HG03457 (cell line): ENCODE data around the gene CCDC6.

Experiments used
- ATAC-seq: cut with Tn5 transposase; IDR thresholded peaks from one replicate; pipeline ENCODE4 v1.9.1; 2021; ENCODE audit warnings: moderate number of reproducible peaks; ENCODE audit not compliant: unreplicated experiment

Gene CCDC6

DNA sequence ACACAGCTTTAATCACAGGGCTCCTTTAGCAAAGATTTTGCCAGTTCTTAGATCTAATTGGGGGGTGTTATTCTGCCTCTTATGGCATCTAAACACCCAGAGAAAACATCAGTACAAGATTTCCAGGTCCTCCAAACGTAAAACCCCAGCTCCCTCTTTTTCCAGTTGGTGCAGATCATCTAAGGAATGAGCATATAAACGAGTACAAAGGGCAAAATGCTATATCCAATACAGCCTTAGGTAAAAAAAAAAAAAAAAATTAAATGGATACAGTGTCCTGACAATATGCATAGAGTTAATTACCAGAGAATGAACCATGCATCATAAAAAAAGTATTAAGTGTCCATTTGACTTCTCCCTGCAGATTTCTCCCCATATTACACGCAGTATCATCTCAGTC, 50.3 kb downstream of the CCDC6 start:
- ATAC-seq = no peak

DNA sequence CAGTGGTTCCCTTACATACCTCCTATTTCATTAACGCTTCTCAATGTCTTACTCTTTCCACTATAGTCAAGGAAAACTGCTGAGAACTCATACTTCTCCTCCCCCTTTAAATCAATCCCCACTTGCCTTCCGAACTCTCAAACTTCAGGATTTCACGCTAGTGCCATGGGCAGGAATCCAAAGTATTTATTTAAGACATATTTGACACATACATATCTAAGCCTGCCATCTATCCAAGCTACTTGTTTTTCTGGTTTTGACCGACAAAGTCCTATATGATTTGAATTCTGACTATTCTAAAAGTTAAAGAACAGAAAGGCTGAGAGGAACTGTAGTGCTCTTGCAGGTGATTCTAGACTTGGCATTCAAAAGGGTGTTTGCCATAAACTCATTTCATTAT, 51.8 kb downstream of the CCDC6 start:
- no peak for ATAC-seq

DNA sequence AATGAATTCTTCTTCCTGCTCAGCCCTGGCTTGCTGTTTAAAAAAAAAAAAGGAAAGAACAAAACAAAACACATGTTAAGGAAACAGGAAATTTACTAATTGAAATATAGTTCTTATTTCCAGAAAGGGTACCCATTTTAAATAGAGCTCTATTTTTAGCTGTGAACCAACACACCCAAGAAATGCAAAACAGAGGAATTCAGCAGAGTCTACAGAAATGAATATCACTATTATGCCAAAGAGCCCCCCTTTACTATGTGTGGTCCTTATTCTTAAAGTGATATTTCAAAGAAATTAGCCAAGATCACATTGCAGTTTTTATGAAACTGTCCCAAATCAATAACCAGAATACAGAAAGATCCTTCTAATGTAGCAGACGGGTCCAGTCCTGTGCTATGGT, 53.7 kb downstream of the CCDC6 start:
- ATAC-seq = no peak

DNA sequence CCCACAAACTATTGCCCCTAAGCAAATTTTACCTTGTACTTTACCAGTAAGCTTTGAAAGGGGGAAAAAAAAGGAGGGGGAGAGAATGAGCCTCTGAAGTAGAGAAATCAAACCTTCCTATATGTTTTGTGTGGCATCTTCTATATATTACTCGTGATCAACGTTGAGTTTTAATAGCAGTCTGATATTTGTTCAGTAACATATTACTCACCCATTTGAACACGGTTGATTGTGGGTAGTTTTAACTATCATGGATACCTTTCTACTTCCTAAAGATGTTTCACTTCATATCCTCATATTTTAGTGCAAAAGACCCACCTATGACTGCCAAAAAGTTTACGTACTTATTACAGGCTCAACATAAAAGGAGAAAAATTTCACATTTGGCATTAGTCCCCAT, 54.5 kb downstream of the CCDC6 start:
- ATAC-seq = no peak

DNA sequence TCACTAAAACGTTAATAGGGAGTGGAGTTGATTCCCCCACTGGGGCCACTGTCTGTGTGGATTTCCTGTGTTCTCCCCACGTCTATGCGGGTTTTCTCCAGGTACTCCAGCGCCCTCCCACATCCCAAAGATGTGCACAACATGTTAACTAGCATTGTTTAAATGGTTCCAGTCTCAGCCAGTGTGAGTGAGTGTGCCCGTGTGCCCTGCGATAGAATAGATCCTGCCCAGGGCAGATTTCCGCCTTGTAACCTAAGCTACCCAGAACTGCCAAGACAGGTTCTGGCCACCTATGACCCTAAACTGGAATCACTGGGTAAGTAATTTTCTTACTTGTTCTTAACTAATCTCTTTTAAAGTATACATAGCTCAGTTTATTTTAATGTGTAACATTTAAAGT, 58.5 kb downstream of the CCDC6 start:
- ATAC-seq = no peak

DNA sequence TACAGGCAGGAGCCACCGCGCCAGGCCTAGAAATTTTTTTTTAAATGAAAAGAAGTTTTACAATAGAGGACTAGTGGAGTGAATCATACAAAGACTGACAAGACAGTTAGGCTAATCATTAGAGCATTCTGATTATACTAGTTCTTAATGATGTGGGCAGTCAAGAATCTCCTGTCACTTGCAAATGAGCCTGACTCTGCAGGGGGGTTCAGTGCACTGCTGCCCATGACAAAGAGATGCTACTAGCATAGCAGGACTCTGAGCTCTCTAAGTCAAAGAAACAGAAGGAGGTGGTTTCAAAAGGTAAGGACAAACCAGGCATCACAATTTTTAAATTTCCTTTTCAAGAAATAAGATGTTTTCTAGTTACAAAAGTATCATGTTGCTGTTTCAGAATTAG, 59.0 kb downstream of the CCDC6 start:
- ATAC-seq = no peak

DNA sequence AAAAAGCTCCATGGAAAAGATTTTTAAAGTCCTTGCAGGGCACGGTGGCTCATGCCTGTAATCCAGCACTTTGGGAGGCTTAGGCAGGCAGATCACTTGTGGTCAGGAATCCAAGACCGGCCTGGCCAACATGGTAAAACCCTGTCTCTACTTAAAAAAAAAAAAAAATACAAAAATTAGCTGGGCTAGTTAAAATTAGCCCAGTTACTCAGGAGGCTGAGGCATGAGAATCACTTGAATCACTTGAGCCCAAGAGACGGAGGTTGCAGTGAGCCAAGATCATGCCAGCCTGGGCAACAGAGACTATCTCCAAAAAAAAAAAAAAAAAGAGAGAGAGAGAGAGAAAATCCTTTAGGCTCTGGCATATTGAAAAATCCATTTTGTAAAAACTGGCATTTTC, 61.9 kb downstream of the CCDC6 start:
- ATAC-seq = no peak

DNA sequence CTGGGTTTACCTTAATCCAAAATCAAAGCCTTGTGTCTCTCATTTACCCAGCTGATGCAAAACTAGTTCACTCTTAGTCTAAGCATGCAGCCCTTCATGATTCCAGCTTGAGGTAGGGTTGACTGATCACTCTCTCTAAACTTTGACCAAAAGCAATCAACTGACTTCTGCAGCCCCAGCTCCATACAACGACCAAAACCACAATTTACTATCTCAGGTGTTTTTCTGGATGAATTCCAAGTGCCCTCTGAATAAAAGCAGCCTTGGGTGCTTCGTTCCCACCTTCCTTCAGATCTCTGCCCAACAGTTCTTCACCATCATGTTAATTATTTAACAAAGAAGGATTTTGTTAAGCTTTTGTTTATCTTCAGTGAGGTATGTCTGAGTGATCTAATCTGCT, 62.6 kb downstream of the CCDC6 start:
- ATAC-seq = no peak

DNA sequence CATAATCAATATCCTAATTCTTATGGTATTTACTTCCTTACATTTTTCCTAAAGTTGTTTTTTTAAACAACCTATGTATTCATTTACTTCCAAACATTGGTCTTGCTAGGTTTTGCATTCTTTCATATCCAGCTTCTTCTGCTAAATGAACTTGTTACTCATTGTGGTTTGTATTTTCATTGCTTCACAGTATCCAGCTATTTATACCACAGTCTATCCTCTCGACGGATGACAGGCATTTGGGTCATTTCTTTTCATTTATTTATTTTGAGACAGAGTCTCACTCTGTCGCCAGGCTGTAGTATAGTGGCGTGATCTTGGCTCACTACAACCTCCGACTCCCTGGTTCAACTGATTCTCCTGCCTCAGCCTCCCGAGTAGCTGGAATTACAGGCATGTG, 66.8 kb downstream of the CCDC6 start:
- no peak for ATAC-seq

DNA sequence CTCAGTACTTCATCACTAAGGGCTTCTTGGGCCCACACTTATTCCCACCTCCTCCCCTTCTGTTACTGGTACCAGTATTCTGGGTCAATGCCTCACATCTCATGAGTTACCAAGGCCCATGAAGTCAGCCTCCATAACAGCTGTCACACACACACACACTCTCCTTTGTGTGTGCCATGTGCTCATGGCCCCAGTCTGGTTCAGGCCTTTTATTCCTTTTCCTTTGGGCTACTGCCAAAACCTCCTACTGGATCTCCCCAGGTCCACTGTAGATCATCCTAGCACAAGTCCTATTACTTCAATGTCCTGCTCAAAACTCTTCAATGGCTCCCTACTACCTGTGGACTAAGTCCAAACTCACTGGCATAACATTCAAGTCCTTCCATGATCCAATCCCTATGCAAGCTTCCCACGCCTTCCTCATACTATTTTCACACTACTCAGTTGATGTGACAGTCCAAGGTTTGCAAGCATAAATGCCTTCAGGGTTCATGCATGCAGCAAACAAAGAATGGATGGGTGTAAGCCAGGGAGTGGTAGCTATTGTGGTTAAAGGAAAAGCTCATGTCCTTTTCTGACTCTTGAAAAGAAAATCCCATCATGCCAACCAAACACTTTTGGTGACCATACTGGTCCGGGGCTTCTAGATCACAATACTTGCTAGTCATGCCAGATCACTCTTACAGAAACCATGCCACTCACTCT, 68.1 kb downstream of the CCDC6 start:
- no peak for ATAC-seq

DNA sequence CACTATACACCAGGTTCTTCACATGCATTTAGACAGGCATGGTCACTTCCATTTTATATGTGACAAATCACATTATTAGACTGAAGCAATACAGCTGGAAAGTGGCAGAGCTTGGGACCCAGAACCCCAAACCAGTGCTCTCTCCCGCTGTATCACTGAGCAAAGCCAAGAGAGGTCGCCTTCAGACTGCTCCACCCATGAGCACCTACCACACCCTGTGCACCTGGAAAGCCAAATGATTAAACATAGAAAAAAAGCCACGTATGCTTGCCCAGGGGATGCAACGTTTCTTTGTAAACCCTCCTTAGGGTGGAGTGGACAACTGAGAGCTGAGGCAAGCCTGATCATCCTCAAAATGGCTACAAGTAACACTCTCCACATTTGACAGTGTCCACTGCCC, 72.5 kb downstream of the CCDC6 start:
- ATAC-seq = no peak

DNA sequence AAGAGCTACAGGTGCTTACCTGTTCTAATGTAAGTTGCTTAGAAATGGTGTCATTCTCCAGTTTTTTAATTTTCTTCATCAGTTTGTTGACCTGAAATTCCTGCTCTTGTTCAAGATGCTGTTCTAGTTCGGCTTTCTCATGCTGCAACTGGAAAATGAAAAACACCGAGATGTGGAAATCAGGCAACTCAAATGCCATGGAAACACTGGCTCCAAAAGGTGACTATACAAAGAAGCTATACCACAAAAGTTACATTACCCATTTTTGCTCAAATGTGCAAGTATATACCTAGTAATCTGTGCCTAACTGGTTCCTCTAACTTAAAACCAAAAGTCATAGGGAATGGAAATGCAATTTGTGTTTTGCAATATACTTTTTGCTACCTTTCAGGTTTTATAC, 73.8 kb downstream of the CCDC6 start:
- no peak for ATAC-seq

DNA sequence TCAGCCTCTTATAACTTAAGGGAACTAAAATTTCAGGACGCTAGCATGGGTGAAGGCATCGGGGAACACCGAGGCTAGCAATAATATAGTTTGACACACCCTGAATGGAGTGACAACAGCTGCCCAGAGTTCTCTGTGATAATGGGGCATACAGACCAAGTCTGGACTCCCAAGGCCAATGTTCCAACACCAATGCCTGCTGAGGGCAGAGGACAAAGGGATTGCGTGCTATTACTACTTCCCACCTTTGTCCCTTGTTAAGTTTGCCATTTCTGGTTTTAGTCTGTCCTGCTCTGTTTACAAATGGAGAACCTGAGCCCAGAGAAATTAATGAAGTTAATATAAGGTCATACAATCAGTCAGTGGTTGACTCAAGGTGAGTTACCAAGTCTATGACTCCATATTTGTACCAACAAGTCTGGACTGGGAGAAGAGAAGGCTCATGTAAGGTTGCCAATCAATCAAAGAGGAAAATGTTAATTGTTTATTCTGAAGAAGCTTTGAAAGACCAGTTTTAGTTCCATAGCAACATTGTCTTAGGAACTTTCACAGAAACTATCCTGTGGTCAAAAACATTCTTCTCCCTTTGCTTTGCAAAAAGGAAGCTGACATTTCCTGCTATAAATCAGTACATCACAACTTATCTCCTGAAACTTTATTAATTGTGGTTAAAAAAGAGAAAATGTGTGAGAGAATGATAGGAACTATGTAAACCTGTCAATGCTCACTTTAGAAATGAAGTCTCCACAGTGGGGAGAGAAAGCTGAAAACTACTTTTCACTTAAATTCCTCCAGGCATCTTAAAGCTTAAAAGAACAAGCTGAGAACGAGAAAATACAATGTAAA, 74.5 kb downstream of the CCDC6 start:
- no peak for ATAC-seq

DNA sequence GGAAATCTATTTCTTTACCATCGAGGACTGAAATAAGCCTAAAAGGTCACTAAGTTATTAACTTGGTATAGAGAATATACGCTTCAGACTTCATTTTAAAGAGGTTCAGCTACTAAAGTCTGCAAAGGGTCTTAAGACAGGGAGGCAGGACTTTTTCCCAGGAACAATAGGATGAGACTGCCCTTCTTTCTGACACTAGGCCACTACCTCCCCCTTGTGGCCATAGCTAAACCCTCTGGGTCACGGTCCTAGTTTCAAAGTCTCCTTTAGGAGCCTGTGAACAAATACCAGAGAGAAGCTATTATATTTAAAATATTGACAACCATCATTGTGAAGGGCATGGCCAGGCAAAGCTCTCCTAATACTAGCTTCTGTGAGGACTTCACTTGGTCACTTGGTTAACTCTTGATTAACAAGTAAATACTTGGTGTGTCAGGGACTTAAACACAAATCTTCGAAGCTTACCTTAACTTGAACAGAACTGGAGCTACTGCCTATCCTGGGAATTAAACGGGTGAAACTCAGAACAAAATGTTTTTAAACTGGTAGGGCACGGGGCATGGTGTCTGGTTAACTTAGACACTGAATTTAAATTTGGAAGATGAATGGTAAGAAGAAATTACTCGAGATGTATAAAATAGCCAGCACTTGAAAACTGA, 75.6 kb downstream of the CCDC6 start:
- no peak for ATAC-seq

DNA sequence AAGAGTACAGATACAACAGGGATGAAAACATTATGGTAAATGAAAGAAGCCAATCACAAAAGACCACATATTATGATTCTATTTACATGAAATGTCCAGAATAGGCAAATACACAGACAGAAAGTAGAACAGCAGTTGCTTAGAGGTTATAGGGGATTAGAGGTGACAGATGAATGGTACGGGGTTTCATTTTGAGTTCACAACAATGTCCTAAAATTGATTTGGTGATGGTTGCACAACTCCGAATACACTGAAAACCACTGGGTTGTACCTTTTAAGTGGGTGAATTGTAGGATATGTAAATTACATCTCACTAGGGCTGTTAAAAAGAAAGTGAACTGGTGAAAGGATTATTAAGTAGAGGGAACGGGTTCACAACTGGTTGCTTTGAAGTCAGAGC, 76.8 kb downstream of the CCDC6 start:
- no peak for ATAC-seq

DNA sequence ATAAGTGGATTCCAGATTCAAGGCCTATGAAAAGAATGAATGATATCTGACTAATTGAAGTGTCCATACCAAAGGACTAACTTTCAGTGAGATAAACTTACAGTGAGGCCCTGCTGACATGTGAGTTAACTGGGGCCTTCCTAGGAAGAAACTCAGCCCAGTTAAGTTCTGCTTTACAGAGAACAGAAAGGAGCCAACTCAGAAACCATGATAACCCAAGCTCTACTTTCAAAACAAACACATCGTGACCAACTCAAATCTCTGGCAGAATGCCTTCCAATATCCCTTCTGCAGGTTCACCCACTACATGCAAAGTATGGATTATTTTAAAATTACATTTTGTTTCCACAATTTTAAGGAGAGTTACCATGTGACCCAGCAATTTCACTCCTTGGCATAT, 77.3 kb downstream of the CCDC6 start:
- ATAC-seq = no peak

DNA sequence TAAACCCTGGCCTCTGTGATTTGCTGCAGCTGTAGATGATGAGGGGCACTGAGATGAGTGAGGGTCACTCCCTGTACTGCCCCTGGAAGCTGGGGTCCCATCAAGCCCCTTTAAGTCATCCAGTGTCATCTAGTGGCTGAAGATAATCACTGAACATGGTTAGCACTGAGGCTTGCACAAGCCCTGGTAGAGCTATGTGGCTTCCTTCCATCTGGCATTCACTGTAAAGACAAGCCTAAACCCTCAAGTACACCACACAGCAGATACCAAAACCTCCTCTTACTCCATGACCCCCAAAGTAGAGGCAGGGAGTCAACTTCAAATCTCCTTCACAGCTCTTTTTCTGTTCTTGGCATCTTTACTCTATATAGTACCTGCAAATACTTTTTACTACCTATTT, 80.4 kb downstream of the CCDC6 start:
- no peak for ATAC-seq

DNA sequence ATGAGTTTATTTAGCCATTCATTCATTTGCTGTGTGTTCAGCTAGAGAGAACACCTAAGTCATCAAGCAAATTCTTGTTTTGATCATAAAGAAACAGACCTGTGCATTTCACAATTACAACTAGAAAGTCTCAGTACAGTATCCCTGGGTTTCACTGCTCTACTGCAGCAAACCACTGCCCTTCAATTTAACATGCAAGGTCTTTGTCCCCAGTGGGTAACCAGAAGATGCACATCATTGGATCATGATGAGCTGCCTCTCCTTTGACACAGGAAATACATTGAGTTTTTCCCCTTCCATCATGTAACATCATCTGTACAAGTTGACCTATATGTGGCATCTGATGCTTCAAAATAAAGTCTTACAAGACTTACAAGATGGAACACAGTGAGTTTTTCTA, 82.6 kb downstream of the CCDC6 start:
- no peak for ATAC-seq

DNA sequence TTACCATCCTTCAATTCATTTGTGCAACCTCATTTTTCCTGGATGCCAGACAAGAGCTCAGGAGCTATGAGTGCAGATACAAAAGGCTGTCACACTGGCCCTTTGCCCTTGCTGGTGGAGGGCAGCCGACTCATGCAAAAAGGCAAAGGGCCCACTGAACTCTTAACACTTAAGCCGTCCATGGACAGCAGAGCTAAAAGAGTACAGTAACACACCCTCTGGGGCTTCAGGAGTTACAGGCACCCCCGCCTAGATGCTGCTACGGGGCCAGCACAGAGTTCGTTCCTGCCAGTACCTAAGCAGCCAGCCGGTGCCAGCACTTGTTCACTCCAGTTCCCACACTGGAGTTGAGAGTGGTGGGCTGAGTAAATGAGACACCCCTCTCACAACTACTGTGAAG, 83.2 kb downstream of the CCDC6 start:
- no peak for ATAC-seq

DNA sequence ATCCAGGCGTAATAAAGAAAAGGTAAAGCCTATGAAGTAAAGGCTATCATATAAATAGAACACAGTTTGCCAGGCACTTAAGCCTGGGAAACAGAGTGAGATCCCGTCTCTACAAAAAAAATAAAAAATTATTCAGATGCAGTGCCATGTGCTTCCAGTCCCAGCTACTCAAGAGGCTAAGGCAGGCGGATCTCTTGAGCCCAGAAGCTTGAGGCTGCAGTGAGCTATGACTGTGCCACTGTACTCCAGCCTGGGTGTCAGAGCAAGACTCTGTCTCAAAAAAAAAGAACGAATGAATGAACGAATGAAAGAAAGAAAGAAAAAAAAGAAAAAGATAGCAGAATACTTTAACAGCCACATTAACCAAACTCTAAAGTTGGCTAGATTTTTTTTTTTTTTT, 85.9 kb downstream of the CCDC6 start:
- ATAC-seq = no peak

DNA sequence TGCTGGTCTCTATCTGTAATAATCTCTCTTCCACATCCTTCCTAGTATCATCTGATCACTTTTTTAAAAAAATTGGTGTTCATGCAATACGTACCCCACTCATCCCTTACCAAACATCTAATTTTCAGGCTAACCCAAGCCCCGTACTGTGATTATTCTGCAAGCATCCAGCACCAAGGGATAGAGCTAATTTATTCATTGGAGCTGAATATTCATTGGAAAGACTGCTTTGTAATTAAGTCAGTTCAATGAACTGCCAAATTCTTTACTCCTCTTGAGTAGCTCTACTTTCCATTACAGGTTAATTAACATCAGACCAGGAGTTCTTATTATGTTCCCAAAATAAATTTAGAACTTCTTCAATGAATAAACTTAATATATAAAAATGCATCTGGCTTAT, 86.7 kb downstream of the CCDC6 start:
- ATAC-seq = no peak

DNA sequence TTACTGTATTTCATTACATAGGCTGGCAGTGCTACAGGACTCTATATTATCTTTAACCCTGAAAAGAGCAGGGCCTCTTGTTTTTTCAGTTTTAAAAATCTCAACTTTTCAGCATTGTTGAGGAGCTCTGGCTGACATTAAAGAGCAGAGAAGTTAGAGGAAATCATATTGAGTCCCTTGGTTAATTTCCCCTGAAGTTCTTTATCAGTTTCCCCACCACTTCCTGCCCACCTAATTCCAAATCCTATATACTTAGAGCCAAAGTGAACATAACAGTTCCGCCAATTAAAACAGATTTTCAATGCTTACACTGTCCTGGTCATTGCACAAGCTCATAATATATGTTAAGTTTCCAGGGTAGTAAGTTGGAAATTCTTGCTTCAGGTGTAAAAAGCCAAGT, 87.1 kb downstream of the CCDC6 start:
- ATAC-seq = no peak
